Measurements from ENCODE around the gene PASK. TPM values are rescaled to one million over a fixed set of nuclear protein-coding genes. Genes with fewer than 3 reads are reported as not detected.
A peak's percentile ranks its signal among the peaks of the same experiment; 100 is the strongest.
"Not testable (repeated sequence)": the region's sequence is repeated elsewhere in the genome, so short reads cannot be mapped to it uniquely, and the experiment has no call there.

The PASK gene
- total RNA-seq, 1 donor from 2014 or later, result 8.7 TPM

DNA sequence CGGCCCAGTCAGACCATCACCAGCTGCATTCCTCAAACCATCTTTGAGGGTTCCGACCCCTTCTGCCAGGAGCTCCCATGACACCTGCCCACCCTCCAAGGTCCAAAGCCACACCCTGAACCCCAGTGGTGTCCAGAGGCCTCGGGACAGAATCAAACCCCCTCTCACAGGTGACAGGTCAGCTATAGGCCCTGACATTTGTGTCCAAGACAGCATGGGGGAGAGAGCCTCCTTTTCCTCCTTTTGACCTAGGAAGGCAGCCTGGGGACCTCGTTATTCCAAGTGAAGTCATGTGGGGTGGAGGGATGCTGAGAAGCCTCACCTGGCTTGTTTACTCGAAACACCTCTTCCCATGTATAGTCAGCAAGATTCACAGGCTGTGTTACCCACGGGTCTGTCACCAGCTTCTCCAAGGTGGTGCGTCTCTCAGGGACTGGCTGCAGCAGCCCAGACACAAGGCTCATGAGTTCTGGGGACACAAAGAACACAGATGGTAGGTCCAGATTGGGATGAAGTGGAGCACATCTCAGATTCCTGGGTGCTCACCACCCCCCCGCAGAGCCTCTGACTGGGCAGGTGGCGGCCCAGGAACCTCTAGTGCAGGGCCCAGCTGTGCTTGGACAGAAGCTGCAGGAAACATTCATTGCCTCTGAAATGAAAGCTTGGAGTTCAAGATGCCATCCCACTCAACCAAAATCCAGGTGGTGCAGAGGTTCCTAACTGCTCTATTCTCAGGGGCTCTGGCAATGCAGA, 42.1 kb downstream of the PASK start:
- DNase-seq (ENCODE audit: low read depth in 2 of 2), result no peak

DNA sequence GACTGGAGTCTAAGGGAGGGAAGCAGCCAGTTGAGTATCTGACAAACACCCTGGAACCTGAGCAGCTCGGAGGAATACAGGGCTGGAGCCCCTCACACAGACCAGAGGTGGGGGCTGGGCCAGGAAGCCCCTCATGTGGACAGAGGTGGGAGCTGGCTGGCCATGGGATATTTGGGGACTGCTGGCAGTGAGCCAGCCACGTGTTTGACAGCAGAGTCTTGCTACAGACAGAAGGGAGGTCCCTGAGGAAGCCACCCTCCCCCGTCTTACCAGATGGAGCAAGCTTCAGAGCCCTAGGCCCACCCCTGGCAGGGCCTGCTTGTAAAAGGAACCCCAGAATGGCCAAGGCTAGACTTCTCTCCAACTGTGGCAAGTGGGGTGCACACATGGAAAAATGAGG, 43.6 kb downstream of the PASK start:
- no peak for DNase-seq (ENCODE audit: low read depth in 2 of 2)

DNA sequence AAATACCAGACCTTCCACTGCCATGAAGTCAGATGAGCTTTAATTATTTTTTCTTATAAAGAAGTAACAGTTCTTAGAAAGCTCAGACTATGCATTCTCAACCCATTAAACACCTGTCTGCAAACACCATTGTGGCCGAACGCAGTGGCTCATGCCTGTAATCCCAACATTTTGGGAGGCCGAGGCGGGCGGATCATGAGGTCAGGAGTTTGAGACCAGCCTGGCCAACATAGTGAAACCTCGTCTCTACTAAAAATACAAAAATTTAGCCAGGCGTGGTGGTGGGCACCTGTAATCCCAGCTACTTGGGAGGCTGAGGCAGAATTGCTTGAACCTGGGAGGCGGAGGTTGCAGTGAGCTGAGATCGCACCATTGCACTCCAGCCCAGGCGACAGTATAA, 44.7 kb downstream of the PASK start:
- not testable (repeated sequence) for DNase-seq (ENCODE audit: low read depth in 2 of 2)

GRCh38 chr2:241103176-241103595, 46.1 kb downstream of the PASK start:
- no peak for DNase-seq (ENCODE audit: low read depth in 2 of 2)

DNA sequence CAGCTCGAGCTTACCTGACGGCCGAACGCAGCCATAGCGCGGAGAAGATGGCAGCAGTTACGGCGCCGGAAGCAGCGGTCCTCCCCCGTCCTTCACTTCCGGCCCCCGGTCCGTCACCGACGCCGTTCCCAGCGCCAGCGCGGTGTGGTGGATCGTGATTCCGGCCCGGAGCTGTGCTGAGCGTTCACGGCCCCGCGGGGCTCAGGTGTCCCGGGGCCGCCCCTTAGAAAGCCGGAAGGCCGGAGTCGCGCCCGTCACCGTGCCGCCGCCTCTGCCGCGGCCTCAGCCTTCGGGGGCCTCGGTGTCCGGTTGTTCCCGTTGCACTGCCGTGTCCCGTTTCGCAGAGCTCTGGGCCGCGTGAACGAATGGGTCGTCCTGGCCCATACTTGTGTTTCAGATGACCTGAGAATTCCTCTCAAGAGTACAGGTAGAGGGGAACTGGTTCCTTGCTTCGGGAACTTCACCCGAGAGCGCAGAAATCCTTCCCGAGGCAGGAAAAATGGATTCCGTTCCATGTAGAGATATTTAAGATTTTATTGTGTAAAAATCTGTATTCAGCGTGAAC, 47.0 kb downstream of the PASK start, which contains the start of gene MTERF4:
TSS of gene MTERF4 (minus strand) at position 49 of the 565 bp plus-strand sequence. CDS start at position 35, 14 bp downstream.
- peak; percentile 84 for DNase-seq (ENCODE audit: low read depth in 2 of 2)

GRCh38 chr2:241099246-241099645, 50.0 kb downstream of the PASK start:
- no peak for DNase-seq (ENCODE audit: low read depth in 2 of 2)

DNA sequence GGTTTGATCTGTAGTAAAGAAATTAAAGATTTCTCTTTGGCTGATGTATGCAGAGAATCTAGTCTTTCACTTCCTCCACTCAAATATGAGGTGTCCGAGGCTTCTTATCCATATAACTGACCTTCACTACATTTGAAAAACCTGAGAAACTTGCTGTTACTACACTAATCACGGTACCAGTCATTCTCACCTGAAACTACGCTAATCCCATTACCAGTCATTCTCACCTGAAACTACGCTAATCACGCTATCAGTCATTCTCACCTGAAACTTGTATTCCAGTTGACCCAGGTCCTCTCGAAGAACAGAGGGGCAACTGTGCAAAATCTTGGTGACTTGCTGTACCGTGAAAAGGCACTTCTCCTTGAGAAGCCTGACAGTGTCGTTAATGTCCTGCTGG, 52.3 kb downstream of the PASK start:
- DNase-seq (ENCODE audit: low read depth in 2 of 2), result no peak

GRCh38 chr2:241095594-241096290, 53.5 kb downstream of the PASK start:
- DNase-seq (ENCODE audit: low read depth in 2 of 2), result peak in 1 of 2 donors; percentile 39

DNA sequence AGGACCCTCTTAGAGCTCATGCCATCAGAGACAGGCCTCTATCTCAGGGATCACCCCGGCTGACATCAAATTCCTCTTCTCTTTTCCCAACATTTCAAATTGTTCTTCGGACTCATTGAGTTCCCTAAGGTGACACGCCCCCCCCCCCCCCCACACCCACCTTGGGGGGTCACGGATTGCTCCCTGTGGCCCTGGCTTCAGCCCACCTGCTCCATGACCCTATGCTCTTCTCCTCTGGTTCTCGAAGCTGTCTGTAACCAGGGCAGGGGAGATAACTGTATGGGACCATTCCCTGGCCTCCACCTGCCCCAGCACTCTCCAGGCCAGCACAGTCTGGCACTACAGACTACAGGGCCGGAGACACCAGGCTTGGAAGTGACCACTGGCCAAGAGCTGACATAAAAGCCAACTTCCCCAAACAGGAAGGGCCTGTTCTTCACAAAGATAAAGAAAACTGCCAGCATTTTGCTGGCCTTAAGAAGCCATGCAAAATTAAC, 54.3 kb downstream of the PASK start:
- peak in 1 of 2 donors; percentile 31 for DNase-seq (ENCODE audit: low read depth in 2 of 2)

- no peak for DNase-seq (ENCODE audit: low read depth in 2 of 2)
Measured at GRCh38 chr2:241094172-241094571, 55.1 kb downstream of the PASK start.

DNA sequence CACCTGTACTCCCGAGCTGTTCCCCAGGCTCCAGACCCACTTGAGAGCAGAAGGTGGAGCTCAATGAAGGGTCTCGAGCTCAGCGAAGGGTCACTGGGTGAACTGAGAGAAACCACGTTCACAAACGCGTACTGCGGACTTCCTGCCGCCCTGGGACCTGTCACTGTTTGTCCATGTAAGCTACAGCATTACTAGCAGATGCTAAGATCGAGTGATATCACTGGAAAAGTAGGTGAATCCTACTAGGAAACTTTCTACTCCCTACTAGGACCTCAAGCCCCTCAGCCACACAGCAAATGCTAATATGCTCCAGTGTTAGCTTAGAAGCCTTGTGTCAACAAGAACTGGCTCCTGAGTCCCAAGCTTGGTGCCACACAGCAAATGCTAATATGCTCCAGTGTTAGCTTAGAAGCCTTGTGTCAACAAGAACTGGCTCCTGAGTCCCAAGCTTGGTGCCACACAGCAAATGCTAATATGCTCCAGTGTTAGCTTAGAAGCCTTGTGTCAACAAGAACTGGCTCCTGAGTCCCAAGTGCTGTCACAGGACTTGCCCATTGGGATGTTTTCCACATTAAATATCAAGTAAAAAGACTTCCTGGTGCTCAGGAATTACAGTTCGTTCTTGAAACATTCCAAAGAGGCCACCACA, 56.0 kb downstream of the PASK start:
- DNase-seq (ENCODE audit: low read depth in 2 of 2), result not testable (repeated sequence)

- DNase-seq (ENCODE audit: low read depth in 2 of 2), result no peak
Measured at GRCh38 chr2:241092677-241093076, 56.6 kb downstream of the PASK start.

GRCh38 chr2:241091734-241092445, 57.4 kb downstream of the PASK start:
- no peak for DNase-seq (ENCODE audit: low read depth in 2 of 2)

DNA sequence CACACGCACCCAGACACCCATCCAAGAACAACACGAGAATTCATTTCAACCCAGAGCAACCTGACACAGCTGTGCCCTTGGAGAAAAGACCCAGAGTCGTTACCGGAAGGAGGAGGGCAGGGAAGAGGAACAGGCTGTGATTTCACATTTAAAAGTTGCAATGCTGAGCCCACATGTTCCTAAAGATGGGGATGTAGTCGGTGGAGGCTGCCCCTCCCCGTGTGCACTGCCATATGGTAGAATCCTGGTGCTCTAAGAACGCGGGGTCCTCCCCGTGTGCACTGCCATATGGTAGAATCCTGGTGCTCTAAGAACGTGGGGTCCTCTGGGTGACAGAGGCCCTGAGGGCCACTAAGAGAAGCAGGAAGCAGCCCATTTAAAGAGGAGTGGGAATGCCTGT, 58.1 kb downstream of the PASK start:
- DNase-seq (ENCODE audit: low read depth in 2 of 2), result peak in 1 of 2 donors; percentile 32

GRCh38 chr2:241088791-241089732, 60.2 kb downstream of the PASK start:
- DNase-seq (ENCODE audit: low read depth in 2 of 2), result peak; percentile 51 to 69

- no peak for DNase-seq (ENCODE audit: low read depth in 2 of 2)
Measured at GRCh38 chr2:241088376-241088775, 60.9 kb downstream of the PASK start.

DNA sequence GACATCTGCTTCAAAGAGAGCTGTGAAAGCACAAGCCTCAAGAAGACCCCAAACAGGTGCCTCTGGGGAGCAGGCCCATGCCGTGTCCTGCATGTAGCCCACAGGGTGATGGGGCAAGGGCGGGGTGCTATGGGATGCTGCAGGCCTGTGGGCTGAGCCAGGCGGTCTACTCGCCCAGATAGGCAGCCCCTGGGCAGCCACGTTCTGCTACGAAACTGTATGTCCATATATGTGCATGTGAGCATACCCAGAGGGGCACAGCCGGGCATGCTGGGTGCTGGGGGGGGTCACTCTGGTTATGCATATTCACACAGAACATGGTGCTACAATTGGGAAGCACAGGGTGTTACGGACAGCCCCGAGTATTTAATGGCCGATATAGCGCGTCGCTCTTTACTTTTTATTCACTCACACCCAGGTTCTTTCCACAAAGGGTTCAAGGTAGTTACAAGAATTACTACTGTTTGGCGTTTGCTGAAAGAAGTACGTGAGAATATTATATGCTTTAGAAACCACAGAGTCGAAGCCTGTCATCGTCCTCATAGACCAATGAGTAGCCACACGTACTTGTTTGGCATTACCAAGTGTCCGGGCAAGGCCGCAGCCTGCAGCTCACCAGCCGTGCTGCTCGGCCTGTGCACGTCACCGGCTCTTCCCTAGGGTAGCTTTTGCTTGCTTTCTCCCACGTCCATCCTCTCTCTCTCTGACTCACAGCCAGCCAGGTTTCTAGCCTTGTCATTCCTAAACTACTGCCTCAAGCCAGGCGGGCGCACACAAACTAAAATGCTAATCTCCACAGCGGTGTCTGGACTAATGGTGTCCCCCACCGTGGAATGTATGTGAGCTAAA, 61.6 kb downstream of the PASK start:
- DNase-seq (ENCODE audit: low read depth in 2 of 2), result no peak

DNA sequence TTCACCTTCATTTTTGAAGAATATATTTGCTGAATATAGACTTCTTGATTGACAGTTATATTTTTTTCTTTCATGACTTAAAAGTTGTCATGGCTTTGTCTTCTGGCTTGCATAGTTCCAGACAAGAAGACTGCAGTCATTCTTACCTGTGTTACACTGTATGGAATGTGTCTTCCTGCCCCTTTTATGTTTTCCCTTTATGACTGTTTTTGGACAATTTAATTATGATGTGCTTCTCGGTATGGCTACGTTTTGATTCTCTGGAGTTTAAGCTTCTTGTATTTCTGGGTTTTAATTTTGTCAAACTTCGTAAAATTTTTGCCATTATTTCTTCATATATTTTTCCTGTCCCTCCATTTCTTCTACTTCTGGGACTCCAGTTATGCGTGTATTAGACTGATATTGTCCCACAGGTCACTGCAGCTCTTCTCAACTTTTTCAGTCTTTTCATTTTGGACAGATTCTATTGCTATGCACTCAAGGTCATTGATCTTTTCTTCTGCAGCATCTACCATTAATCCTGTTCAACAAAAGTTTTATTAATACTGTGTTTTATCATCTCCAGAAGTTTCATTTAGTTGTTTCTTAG, 64.3 kb downstream of the PASK start:
- DNase-seq (ENCODE audit: low read depth in 2 of 2), result no peak

GRCh38 chr2:241083091-241083415, 66.2 kb downstream of the PASK start:
- no peak for DNase-seq (ENCODE audit: low read depth in 2 of 2)

All from lung microvascular endothelial cell (primary cell).